ENCODE measurements around the gene RNU7-1.
A peak's percentile ranks its signal among the peaks of the same experiment; 100 is the strongest.

RNU7-1 gene

GRCh38 chr12:6919588-6919987, 24.0 kb upstream of the RNU7-1 start:
- DNase-seq, result no peak

GRCh38 chr12:6921539-6921938, 22.1 kb upstream of the RNU7-1 start:
- DNase-seq, result no peak

DNA sequence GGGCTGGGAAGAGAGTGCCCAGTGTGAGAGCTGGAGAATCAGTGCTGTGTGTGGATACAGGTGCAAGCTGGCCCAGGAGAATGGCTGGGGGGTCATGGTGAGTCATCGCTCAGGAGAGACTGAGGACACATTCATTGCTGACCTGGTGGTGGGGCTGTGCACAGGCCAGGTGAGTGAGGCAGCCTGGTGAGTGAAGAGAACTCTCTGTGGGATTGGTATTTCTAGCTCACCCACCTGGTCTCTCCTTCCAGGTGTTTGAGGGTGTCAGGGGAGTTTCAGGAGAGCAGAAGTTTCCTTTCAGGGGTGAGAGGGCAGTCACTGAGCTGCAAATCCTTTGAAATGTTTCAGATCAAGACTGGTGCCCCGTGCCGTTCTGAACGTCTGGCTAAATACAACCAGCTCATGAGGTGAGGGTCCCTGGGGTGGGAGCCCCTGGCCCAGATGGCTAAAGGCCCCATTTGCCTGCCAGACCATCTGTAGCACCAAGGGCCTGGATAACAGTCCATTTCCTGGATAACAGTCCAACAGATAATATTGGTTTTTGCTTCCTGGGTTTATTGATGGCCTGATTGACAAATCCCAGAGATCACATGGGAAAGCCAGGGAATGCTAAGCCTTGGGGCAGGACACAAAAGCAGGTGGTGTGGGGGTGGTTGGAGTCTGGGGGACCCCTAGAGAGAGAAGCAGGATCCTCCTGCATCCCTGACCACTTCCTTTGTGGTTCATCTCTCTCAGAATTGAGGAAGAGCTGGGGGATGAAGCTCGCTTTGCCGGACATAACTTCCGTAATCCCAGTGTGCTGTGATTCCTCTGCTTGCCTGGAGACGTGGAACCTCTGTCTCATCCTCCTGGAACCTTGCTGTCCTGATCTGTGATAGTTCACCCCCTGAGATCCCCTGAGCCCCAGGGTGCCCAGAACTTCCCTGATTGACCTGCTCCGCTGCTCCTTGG, 21.3 kb upstream of the RNU7-1 start:
- DNase-seq, result no peak

DNA sequence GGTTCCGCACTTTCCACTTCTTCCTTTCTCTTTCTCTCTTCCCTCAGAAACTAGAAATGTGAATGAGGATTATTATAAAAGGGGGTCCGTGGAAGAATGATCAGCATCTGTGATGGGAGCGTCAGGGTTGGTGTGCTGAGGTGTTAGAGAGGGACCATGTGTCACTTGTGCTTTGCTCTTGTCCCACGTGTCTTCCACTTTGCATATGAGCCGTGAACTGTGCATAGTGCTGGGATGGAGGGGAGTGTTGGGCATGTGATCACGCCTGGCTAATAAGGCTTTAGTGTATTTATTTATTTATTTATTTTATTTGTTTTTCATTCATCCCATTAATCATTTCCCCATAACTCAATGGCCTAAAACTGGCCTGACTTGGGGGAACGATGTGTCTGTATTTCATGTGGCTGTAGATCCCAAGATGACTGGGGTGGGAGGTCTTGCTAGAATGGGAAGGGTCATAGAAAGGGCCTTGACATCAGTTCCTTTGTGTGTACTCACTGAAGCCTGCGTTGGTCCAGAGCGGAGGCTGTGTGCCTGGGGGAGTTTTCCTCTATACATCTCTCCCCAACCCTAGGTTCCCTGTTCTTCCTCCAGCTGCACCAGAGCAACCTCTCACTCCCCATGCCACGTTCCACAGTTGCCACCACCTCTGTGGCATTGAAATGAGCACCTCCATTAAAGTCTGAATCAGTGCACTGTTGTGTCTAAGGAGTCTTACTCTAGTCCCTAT, 20.4 kb upstream of the RNU7-1 start:
- DNase-seq, result no peak

GRCh38 chr12:6923851-6924250, 19.8 kb upstream of the RNU7-1 start:
- no peak for DNase-seq

GRCh38 chr12:6925239-6925539, 18.4 kb upstream of the RNU7-1 start:
- no peak for DNase-seq

- DNase-seq, result peak; percentile 32
Observed at GRCh38 chr12:6925540-6926279, 17.9 kb upstream of the RNU7-1 start.

DNA sequence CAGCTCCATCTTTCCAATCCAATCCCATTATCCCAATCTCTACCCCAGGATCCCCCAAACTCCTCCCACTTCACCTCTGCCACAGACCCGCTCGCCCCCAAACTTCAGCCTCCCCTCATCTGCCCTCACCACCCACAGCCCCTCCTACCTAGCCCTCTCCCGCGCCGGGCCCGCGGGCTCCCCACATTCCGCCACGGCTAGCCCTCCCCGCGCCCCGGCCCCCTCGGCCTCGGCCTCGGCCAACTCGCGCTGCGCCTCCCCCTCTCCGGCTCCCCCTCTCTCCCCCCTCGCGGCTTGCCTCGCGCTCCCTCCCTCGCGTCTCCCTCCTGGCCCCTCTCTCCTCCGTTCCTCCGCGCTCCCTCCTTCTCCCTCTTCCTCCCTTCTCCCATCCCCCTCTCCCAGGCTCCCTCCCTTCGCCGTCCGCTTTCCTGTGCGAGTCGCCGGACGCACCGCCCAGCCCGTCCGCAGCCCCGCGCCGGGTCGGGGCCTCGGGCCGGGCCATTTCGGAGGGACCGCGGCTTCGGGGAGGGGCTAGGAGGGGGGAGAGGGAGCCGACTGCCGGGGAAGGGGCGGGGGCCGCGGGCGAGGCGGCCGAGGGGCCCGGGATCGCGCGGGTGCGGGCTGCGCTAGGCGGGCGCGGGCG, 16.1 kb upstream of the RNU7-1 start, which contains the start of gene ATN1:
Gene ATN1, plus strand, starts transcription at position 581 of the 643 bp plus-strand sequence. CDS start 6,043 bp downstream, outside the sequence.
- peak; percentile 46 for DNase-seq

GRCh38 chr12:6928022-6928702, 15.5 kb upstream of the RNU7-1 start:
- no peak for DNase-seq

DNA sequence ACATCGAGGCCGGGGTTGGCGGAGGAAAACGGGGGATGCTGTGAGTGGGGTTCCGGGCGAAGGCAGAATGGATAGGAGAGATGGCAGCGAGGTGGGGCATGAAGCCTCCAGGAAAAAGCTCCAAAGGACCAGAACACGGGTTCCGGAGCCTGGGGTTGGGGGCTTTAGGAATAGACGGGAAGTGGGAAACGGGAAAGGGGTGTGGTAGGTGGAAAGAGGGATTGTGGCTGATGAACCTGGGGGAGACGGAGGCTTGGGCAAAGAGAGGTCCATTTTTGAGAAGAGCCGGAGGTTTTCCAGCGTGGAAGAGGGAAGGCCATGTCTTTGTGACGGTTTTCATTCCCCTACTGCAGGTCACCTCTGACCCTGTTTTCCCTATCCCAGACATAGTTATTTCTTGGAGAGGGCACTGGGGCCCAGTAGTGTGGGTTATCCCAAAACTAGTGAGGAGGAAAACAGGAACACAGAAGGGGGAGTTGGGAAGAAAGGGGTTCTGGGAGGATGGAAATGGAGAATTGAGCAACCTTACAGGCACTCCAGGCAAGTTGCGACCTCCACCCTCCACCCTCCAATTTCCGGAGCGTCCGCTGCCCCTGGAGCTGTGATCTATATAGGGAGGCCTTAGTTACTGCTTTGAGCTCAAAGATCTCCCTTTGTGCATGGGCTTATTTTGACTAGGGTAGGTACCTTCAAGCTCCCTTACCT, 14.8 kb upstream of the RNU7-1 start:
- no peak for DNase-seq

- no peak for DNase-seq
Observed at GRCh38 chr12:6929466-6930452, 13.9 kb upstream of the RNU7-1 start.

GRCh38 chr12:6932766-6933165, 10.8 kb upstream of the RNU7-1 start:
- DNase-seq, result no peak

DNA sequence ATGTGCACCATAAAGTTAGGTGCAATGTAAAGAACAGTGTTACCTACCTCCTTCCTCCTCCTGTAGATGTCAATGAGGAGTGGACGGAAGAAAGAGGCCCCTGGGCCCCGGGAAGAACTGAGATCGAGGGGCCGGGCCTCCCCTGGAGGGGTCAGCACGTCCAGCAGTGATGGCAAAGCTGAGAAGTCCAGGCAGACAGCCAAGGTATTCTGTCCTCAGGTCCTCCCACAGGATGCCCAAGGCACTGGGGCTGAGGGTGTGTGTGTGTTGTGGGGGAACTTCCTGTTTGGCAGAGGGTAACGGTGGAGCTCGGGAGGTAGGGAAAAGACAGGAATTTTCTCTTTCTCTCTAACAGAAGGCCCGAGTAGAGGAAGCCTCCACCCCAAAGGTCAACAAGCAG, 9.5 kb upstream of the RNU7-1 start:
- DNase-seq, result no peak

- no peak for DNase-seq
Observed at GRCh38 chr12:6935371-6936193, 8.0 kb upstream of the RNU7-1 start.

GRCh38 chr12:6936194-6936635, 7.4 kb upstream of the RNU7-1 start:
- DNase-seq, result no peak

DNA sequence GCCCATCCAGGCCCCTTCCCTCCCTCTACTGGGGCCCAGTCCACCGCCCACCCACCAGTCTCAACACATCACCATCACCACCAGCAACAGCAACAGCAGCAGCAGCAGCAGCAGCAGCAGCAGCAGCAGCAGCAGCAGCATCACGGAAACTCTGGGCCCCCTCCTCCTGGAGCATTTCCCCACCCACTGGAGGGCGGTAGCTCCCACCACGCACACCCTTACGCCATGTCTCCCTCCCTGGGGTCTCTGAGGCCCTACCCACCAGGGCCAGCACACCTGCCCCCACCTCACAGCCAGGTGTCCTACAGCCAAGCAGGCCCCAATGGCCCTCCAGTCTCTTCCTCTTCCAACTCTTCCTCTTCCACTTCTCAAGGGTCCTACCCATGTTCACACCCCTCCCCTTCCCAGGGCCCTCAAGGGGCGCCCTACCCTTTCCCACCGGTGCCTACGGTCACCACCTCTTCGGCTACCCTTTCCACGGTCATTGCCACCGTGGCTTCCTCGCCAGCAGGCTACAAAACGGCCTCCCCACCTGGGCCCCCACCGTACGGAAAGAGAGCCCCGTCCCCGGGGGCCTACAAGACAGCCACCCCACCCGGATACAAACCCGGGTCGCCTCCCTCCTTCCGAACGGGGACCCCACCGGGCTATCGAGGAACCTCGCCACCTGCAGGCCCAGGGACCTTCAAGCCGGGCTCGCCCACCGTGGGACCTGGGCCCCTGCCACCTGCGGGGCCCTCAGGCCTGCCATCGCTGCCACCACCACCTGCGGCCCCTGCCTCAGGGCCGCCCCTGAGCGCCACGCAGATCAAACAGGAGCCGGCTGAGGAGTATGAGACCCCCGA, 6.8 kb upstream of the RNU7-1 start:
- DNase-seq, result peak; percentile 23

GRCh38 chr12:6937481-6938352, 5.9 kb upstream of the RNU7-1 start:
- peak; percentile 97 for DNase-seq

All from NCI-H345 (cell line).